Fibroblast of villous mesenchyme (primary cell): ENCODE data around the gene FRMPD1. TPM values are rescaled to one million over a fixed set of nuclear protein-coding genes. Genes with fewer than 3 reads are reported as not detected.

Source experiments
- DNase-seq: peaks from one replicate; pipeline ENCODE4 v3.0.0-alpha.2; 2010; ENCODE audit warnings: low read depth
- H3K4me3 ChIP-seq: 2 replicates; pipeline ENCODE4 v1.5.1; 2011; ENCODE audit warnings: low read depth, mild to moderate bottlenecking, low read length
- CTCF ChIP-seq: IDR thresholded peaks from 2 replicates; pipeline ENCODE4 v1.5.1; 2012; ENCODE audit warnings: low read depth, mild to moderate bottlenecking, low read length; ENCODE audit not compliant: insufficient read depth
- total RNA-seq: library from RNA; depleted of rRNA; stranded (reverse); fragments of >200 nt; gene quantifications from 2 replicates; pipeline ENCODE4 v1.2.3, GENCODE V29; 2012

Gene FRMPD1
- total RNA-seq, 1 donor = not detected

DNA sequence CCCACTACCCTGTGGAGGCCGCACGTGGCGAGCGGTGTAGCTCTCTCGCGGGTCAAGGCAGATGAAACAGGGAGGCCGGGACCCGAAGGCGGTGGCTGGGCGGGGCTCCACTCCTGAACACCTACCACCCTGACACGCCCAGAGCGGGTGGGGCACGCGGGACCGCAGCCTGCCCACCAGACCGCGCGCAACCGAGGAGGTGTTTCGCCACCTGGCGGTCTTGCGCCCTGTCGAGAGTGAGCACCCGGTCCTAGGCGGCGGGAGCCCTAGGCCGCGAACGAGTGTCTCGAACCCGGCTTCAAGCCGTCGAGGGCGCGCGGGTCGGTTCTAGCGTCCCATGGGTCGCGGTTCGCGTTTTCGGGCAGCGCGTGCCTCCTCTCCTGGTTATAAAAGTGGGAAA is 136.3 kb downstream of the FRMPD1 start:
- no peak overlapping the region for H3K4me3 ChIP-seq
- no peak for TF ChIP-seq CTCF
- DNase-seq = no peak

DNA sequence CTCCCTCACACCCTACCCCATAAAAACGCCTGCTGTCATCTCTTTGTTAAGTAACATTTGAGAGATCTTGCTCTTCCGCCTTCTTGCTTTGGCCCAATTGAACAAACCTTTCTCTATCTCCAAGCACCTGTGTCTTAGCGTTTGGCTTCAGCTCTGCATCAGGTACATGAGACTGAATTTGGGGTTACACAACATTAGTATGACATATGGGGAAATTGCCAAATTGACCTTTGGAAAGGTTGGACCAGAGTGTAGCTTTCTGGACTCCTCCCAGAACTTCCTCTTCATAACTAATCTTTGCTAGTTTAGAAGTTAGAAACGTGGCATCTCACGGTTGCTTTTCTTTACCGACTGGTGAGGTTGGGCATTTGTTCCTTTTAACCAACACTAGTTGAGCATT is 137.6 kb downstream of the FRMPD1 start:
- DNase-seq = no peak
- TF ChIP-seq CTCF = no peak
- H3K4me3 ChIP-seq = no peak overlapping the region

GRCh38 chr9:37790096-37790495 is 139.3 kb downstream of the FRMPD1 start:
- no peak for TF ChIP-seq CTCF
- no peak for DNase-seq
- no peak overlapping the region for H3K4me3 ChIP-seq

DNA sequence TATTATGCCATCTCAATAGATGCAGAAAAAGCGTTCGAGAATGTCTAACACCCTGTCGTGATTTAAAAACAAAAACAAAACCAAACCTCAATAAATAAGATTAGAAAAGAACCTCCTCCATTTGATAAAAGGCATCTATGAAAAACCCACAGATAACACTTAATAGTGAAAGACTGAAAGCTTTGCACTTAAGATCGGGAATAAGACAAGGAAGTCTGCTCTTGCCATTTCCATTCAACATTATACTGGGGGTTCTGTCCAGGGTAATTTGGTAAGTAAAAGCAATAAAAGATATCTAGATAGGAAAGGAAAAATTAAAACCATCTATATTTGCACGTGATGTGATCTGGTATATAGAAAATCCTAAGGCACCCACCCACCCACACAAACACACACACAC is 141.4 kb downstream of the FRMPD1 start:
- TF ChIP-seq CTCF = no peak
- no peak overlapping the region for H3K4me3 ChIP-seq
- no peak for DNase-seq

DNA sequence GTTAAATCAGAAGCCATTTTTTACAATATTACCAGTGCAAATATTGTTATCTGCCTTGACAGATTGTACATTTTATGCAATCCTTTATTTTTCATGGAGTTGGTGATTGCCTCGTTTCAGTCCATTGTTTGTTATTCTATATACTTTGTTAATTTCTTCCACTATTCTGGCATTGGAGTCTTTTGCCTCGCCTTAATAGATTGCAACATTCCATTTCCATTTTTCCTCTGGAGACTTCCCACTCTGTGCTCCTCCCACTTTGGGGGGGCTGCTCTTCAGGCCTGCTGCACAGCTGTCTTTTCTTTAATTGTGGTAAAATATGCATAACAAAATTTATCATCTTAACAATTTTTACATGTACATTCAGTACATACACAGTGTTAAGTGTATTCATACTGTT is 145.5 kb downstream of the FRMPD1 start:
- H3K4me3 ChIP-seq = no peak overlapping the region
- TF ChIP-seq CTCF = no peak
- DNase-seq = no peak

Other genes with a start within 250 kb of the FRMPD1 start
- 142 and 154 TPM in 2 replicates for gene GRHPR, start 228.3 kb upstream of the FRMPD1 start, total RNA-seq
- gene ZBTB5, start 185.5 kb upstream of the FRMPD1 start, total RNA-seq = 9.7 and 12.5 TPM in 2 replicates
- gene POLR1E, start 165.0 kb upstream of the FRMPD1 start, total RNA-seq = 29.0 and 33.7 TPM in 2 replicates
- 16.1 and 16.4 TPM in 2 replicates for gene FBXO10, start 74.6 kb upstream of the FRMPD1 start, total RNA-seq
- 120 and 140 TPM in 2 replicates for gene TOMM5, start 58.4 kb upstream of the FRMPD1 start, total RNA-seq
- 2.2 and 3.5 TPM in 2 replicates for gene TRMT10B, start 102.9 kb downstream of the FRMPD1 start, total RNA-seq
- gene EXOSC3, start 134.1 kb downstream of the FRMPD1 start, total RNA-seq = 28.3 and 30.2 TPM in 2 replicates
- 22.2 and 24.2 TPM in 2 replicates for gene DCAF10, start 149.8 kb downstream of the FRMPD1 start, total RNA-seq